ENCODE measurements around the gene C4A. TPM values are rescaled to one million over a fixed set of nuclear protein-coding genes. Genes with fewer than 3 reads are reported as not detected.

The C4A gene
- total RNA-seq, 1 experiment from 2014 or later: 13.1 TPM

DNA sequence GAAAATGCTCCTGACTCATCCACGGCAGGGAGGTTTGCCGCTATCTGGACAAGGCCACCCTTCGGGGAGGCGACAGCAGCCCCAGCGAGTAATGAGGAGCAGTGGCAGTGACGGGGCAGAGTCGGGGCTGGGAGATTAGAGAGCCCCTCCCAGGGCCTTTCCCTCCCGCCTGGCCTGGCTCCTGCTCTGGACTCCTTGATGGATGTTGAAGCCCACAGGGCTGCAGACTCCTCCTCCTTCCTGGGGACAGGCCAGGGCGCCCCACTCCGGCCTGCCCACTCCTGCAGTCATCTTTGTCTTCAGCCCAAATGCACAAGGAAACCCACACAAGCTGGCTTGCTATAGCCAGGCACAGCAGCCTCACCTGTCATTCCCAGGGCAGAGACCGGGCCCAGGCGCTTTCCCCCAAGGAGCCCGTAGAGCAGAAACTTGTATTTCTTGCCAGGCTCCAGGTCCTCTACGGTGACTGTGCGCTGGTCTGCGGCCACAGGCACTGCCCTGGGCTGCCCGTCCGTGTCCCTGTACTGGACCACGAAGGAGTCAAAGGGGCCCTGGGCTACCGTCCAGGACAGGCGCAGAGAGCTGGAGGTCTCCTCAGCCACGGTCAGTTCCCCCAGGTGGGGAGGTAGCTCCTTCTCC, 64.1 kb downstream of the C4A start:
- no peak for DNase-seq

DNA sequence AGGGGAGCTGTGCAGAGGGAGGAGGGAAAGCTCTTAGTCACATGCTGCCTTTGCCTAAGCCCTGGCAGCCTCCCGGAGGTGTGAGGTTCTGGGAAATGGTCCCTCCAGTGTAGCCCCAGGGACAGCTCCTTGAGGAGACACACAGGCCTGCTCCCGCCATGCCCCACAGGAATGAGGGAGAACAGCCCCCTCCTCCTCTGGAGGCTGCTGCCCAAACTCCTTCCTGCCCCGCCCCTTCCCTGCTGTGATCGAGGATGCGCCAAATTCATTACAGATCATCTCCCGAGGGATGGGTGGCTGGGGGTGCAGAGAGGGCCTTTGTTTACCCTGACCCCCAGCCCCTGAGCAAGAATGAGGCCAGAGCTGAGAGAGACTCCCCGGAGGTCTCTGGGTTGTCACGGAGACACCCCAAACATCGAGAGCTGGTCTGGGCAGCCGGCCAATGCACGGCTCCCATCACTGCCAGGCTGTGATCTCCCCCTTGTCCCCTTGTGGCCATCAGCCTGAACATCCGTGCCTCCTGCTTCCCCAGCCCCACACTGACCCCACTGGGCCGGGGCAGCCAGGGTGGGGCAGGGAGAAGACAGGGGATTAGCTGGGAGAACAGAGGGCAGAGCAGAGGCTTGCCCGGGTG, 64.7 kb downstream of the C4A start:
- no peaks in the 10 kb centered on the region for H3K9me3 Mint-ChIP-seq (ENCODE audit: low read depth, unreplicated experiment)
- CTCF ChIA-PET: interaction anchor here (0.6 to 1.5 kb wide), 3 partner anchors 8 to 151 kb away, joined by 3 read pairs; no protein-coding TSS in a partner anchor
- H3K27me3 Mint-ChIP-seq (ENCODE audit: unreplicated experiment): peaks cover 18% of the 10 kb centered on the region
- TF ChIP-seq, protein P1, sequence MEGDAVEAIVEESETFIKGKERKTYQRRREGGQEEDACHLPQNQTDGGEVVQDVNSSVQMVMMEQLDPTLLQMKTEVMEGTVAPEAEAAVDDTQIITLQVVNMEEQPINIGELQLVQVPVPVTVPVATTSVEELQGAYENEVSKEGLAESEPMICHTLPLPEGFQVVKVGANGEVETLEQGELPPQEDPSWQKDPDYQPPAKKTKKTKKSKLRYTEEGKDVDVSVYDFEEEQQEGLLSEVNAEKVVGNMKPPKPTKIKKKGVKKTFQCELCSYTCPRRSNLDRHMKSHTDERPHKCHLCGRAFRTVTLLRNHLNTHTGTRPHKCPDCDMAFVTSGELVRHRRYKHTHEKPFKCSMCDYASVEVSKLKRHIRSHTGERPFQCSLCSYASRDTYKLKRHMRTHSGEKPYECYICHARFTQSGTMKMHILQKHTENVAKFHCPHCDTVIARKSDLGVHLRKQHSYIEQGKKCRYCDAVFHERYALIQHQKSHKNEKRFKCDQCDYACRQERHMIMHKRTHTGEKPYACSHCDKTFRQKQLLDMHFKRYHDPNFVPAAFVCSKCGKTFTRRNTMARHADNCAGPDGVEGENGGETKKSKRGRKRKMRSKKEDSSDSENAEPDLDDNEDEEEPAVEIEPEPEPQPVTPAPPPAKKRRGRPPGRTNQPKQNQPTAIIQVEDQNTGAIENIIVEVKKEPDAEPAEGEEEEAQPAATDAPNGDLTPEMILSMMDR (IDR thresholded peaks at IDR 0.05; ENCODE audit: unreplicated experiment): no peak
- no peak overlapping the region for H3K4me3 Mint-ChIP-seq (ENCODE audit: low read depth, unreplicated experiment)
- intact Hi-C loops (cut with micrococcal nuclease; ENCODE audit: unreplicated experiment): no loop called here
- no TSS peak for BruUV-seq (replicated peaks)
- no peak for DNase-seq
- H3K4me1 Mint-ChIP-seq (ENCODE audit: low read depth, unreplicated experiment): peaks cover 16% of the 10 kb centered on the region
- no peaks in the 10 kb centered on the region for H3K36me3 Mint-ChIP-seq (ENCODE audit: insufficient read depth, unreplicated experiment)
- no peak overlapping the region for H3K27ac Mint-ChIP-seq (ENCODE audit: unreplicated experiment)

More for the DNA sequence above, 64.1 kb downstream of the C4A start:
- H3K36me3 Mint-ChIP-seq (ENCODE audit: insufficient read depth, unreplicated experiment): no peaks in the 10 kb centered on the region
- TF ChIP-seq, protein P1 (IDR thresholded peaks at IDR 0.05; ENCODE audit: unreplicated experiment): no peak
- CTCF ChIA-PET: interaction anchor here (1.1 kb wide), 1 partner anchor 9 kb away, joined by 3 read pairs; no protein-coding TSS in a partner anchor
- no peaks in the 10 kb centered on the region for H3K9me3 Mint-ChIP-seq (ENCODE audit: low read depth, unreplicated experiment)
- H3K27me3 Mint-ChIP-seq (ENCODE audit: unreplicated experiment): peaks cover 12% of the 10 kb centered on the region
- intact Hi-C loops (cut with micrococcal nuclease; ENCODE audit: unreplicated experiment): no loop called here
- BruUV-seq (replicated peaks): no TSS peak
- no peak overlapping the region for H3K4me3 Mint-ChIP-seq (ENCODE audit: low read depth, unreplicated experiment)
- H3K27ac Mint-ChIP-seq (ENCODE audit: unreplicated experiment): no peak overlapping the region
- peaks cover 16% of the 10 kb centered on the region for H3K4me1 Mint-ChIP-seq (ENCODE audit: low read depth, unreplicated experiment)

DNA sequence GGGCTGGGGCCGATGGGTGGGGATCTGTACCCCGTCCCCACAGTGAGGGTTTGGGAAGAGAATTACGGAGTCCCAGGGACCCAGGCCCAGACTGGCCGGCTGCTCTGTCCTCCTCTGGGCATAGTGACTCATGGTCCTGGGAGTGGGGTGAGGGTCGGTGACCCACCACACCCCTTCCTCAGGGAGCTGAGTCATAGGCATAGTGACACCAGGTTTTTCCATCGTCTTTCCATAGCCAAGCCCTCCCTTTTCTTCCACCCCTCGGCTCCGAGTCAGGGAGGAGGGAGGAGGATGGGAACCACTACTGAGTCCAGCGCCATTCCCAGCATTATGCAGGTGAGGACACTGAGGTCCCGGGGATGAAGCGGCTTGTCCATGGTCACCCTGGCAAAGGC, 65.2 kb downstream of the C4A start:
- peak; percentile 59 for DNase-seq
- H3K36me3 Mint-ChIP-seq (ENCODE audit: insufficient read depth, unreplicated experiment): no peaks in the 10 kb centered on the region
- TF ChIP-seq, protein P1 (IDR thresholded peaks at IDR 0.05; ENCODE audit: unreplicated experiment): no peak
- peaks cover 16% of the 10 kb centered on the region for H3K4me1 Mint-ChIP-seq (ENCODE audit: low read depth, unreplicated experiment)
- CTCF ChIA-PET: interaction anchor here (0.6 to 1.5 kb wide), 3 partner anchors 127 to 791 kb away, joined by 3 to 4 read pairs (median 3); partner anchors contain the start of gene TAP2
- H3K27me3 Mint-ChIP-seq (ENCODE audit: unreplicated experiment): peaks cover 23% of the 10 kb centered on the region
- no peaks in the 10 kb centered on the region for H3K9me3 Mint-ChIP-seq (ENCODE audit: low read depth, unreplicated experiment)
- BruUV-seq (replicated peaks): no TSS peak
- H3K27ac Mint-ChIP-seq (ENCODE audit: unreplicated experiment): no peak overlapping the region
- intact Hi-C loops (cut with micrococcal nuclease; ENCODE audit: unreplicated experiment): no loop called here
- no peak overlapping the region for H3K4me3 Mint-ChIP-seq (ENCODE audit: low read depth, unreplicated experiment)

DNA sequence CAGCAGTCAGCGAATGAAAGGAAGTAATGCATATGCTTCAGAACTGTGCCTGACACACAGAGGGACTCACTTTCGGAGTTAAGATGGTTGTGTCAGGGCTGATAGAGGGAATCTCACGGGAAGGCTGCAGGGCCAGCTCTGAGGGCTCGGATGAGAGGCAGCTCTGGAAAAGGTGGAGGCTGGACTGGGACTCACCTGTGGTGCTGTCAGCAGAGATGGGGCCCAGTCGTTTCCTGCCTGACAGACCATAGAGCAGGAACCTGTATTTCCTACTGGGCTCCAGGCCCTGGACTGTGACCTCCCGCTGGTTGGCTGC, 65.6 kb downstream of the C4A start:
- peaks cover 16% of the 10 kb centered on the region for H3K4me1 Mint-ChIP-seq (ENCODE audit: low read depth, unreplicated experiment)
- no peak overlapping the region for H3K27ac Mint-ChIP-seq (ENCODE audit: unreplicated experiment)
- BruUV-seq (replicated peaks): no TSS peak
- DNase-seq: no peak
- H3K9me3 Mint-ChIP-seq (ENCODE audit: low read depth, unreplicated experiment): no peaks in the 10 kb centered on the region
- peaks cover 27% of the 10 kb centered on the region for H3K27me3 Mint-ChIP-seq (ENCODE audit: unreplicated experiment)
- CTCF ChIA-PET: interaction anchor here (0.6 to 1.5 kb wide), 2 partner anchors 128 to 791 kb away, joined by 3 to 4 read pairs; partner anchors contain the start of gene TAP2
- no peak overlapping the region for H3K4me3 Mint-ChIP-seq (ENCODE audit: low read depth, unreplicated experiment)
- intact Hi-C loops (cut with micrococcal nuclease; ENCODE audit: unreplicated experiment): no loop called here
- H3K36me3 Mint-ChIP-seq (ENCODE audit: insufficient read depth, unreplicated experiment): no peaks in the 10 kb centered on the region
- TF ChIP-seq, protein P1 (IDR thresholded peaks at IDR 0.05; ENCODE audit: unreplicated experiment): no peak

All from Calu3 (cell line).